Endothelial cell of umbilical vein (primary cell): ENCODE measurements around the gene PPP1R9A.

Experiments used
- EZH2 ChIP-seq: IDR thresholded peaks from 2 replicates; pipeline ENCODE4 v1.6.1; 2012; ENCODE audit warnings: borderline replicate concordance, low read depth, mild to moderate bottlenecking, moderate library complexity, low read length, inconsistent platforms; ENCODE audit not compliant: severe bottlenecking
- FOS ChIP-seq: IDR thresholded peaks from 2 replicates; pipeline ENCODE4 v1.6.1; 2011; ENCODE audit warnings: mild to moderate bottlenecking, low read length, moderate library complexity, borderline replicate concordance; ENCODE audit not compliant: insufficient read depth
- GATA2 ChIP-seq: IDR thresholded peaks from 2 replicates; pipeline ENCODE4 v1.7.0; 2011; ENCODE audit warnings: low read depth, mild to moderate bottlenecking, moderate library complexity, mixed read lengths, low read length; ENCODE audit not compliant: insufficient read length, insufficient read depth
- JUN ChIP-seq: IDR thresholded peaks from 2 replicates; pipeline ENCODE4 v1.6.1; 2011; ENCODE audit warnings: borderline replicate concordance, low read depth; ENCODE audit not compliant: insufficient read length, insufficient read depth
- MAX ChIP-seq: IDR thresholded peaks from 2 replicates; pipeline ENCODE4 v1.6.1; 2011; ENCODE audit not compliant: insufficient read depth, insufficient read length
- POLR2A ChIP-seq: IDR thresholded peaks from 2 replicates; pipeline ENCODE4 v1.6.1; 2012; ENCODE audit warnings: low read depth, mild to moderate bottlenecking, control low read depth, low read length
- POLR2AphosphoS5 ChIP-seq: IDR thresholded peaks from 2 replicates; pipeline ENCODE4 v1.6.1; 2012; ENCODE audit warnings: low read depth, mild to moderate bottlenecking, control low read depth, low read length, moderate library complexity; ENCODE audit not compliant: insufficient read depth
- TF ChIP-seq, protein P1 (sequence below), 2 donors: IDR thresholded peaks; 1 replicate in 1 of 2; 2 replicates in 1 of 2; pipeline ENCODE4 v1.5.1; 2011; ENCODE audit warnings: low read length in 2 of 2, mild to moderate bottlenecking in 2 of 2, moderate library complexity in 2 of 2, control low read depth in 1 of 2, inconsistent platforms in 1 of 2, low read depth in 1 of 2; ENCODE audit not compliant: insufficient read depth in 1 of 2; ENCODE audit errors: extremely low read depth in 1 of 2

- TF ChIP-seq, protein P1, sequence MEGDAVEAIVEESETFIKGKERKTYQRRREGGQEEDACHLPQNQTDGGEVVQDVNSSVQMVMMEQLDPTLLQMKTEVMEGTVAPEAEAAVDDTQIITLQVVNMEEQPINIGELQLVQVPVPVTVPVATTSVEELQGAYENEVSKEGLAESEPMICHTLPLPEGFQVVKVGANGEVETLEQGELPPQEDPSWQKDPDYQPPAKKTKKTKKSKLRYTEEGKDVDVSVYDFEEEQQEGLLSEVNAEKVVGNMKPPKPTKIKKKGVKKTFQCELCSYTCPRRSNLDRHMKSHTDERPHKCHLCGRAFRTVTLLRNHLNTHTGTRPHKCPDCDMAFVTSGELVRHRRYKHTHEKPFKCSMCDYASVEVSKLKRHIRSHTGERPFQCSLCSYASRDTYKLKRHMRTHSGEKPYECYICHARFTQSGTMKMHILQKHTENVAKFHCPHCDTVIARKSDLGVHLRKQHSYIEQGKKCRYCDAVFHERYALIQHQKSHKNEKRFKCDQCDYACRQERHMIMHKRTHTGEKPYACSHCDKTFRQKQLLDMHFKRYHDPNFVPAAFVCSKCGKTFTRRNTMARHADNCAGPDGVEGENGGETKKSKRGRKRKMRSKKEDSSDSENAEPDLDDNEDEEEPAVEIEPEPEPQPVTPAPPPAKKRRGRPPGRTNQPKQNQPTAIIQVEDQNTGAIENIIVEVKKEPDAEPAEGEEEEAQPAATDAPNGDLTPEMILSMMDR (IDR thresholded peaks at IDR 0.05; ENCODE audit: extremely low read depth in 1 of 2, insufficient read depth in 1 of 2, low read depth in 1 of 2, low read length in 2 of 2): no peak
- TF ChIP-seq EZH2 (no peak), GATA2 (no peak), POLR2A (no peak), POLR2AphosphoS5 (no peak), FOS (no peak), JUN (no peak), MAX (no peak)
Observed at GRCh38 chr7:95245828-95246500, 338.6 kb downstream of the PPP1R9A start.
